ENCODE data around the gene ANKUB1. TPM values are rescaled to one million over a fixed set of nuclear protein-coding genes. Genes with fewer than 3 reads are reported as not detected.
A peak's percentile ranks its signal among the peaks of the same experiment; 100 is the strongest.
"Not testable (repeated sequence)": the region's sequence is repeated elsewhere in the genome, so short reads cannot be mapped to it uniquely, and the experiment has no call there.

The ANKUB1 gene
- total and polyA plus RNA-seq, 10 of the 15 experiments (the other 5 are each of a cell fraction or from before 2014, with no cell fraction given): 0.08 TPM; not detected in 9

- H3K4me3 ChIP-seq; in situ Hi-C loops (cut with MboI); BruUV-seq (replicated peaks); H3K36me3 ChIP-seq (ENCODE audit: control insufficient read depth in 2 of 2, insufficient read depth in 2 of 2, low read length in 1 of 2); POLR2A ChIA-PET; RAD21 ChIA-PET (ENCODE audit: unreplicated experiment); H3K27ac ChIP-seq (ENCODE audit: control insufficient read depth, insufficient read depth); SMC1A ChIA-PET (ENCODE audit: uncharacterized antibody, unreplicated experiment); H3K4me2 ChIP-seq (ENCODE audit: control insufficient read depth, insufficient read depth); CTCF ChIA-PET; H3K79me2 ChIP-seq (ENCODE audit: control insufficient read depth, insufficient read depth, low read length); H4K20me1 ChIP-seq (ENCODE audit: control insufficient read depth, insufficient read depth); H3K9ac ChIP-seq (ENCODE audit: control insufficient read depth, insufficient read depth, low read length); DNase-seq (ENCODE audit: low read depth, low spot score); FAIRE-seq; H2AFZ ChIP-seq (ENCODE audit: control insufficient read depth, low read depth, low read length); intact Hi-C loops (cut with micrococcal nuclease; ENCODE audit: unreplicated experiment); ATAC-seq; H3K27me3 ChIP-seq (replicated peaks in 1 of 2; ENCODE audit: control insufficient read depth in 2 of 2, insufficient read depth in 2 of 2, low read length in 1 of 2); H3K4me1 ChIP-seq (ENCODE audit: control insufficient read depth, insufficient read depth, low read length): not testable (repeated sequence)
- WGBS (ENCODE audit: insufficient coverage, insufficient replicate concordance, low lambda C conversion rate, missing lambda C conversion rate): 76% methylated on average over 3 of the region's 3 CpGs
- peak; percentile 83 for TF ChIP-seq MEF2B (IDR thresholded peaks at IDR 0.05; ENCODE audit: partially characterized antibody, poor library complexity, severe bottlenecking)
- H3K9me3 ChIP-seq (replicated peaks; ENCODE audit: control insufficient read depth, insufficient read depth, low read length): peaks cover 20% of the 10 kb centered on the region
Measured at GRCh38 chr3:149839469-149839868, 47.1 kb upstream of the ANKUB1 start.

- H3K27ac ChIP-seq (ENCODE audit: control insufficient read depth, insufficient read depth); in situ Hi-C loops (cut with MboI); FAIRE-seq; SMC1A ChIA-PET (ENCODE audit: uncharacterized antibody, unreplicated experiment); H3K4me1 ChIP-seq (ENCODE audit: control insufficient read depth, insufficient read depth, low read length); H3K4me2 ChIP-seq (ENCODE audit: control insufficient read depth, insufficient read depth); DNase-seq (ENCODE audit: low read depth, low spot score); H3K36me3 ChIP-seq (ENCODE audit: control insufficient read depth in 2 of 2, insufficient read depth in 2 of 2, low read length in 1 of 2); ATAC-seq; H3K9ac ChIP-seq (ENCODE audit: control insufficient read depth, insufficient read depth, low read length); H3K4me3 ChIP-seq; BruUV-seq (replicated peaks); H3K27me3 ChIP-seq (replicated peaks in 1 of 2; ENCODE audit: control insufficient read depth in 2 of 2, insufficient read depth in 2 of 2, low read length in 1 of 2); H2AFZ ChIP-seq (ENCODE audit: control insufficient read depth, low read depth, low read length); H4K20me1 ChIP-seq (ENCODE audit: control insufficient read depth, insufficient read depth); intact Hi-C loops (cut with micrococcal nuclease; ENCODE audit: unreplicated experiment); RAD21 ChIA-PET (ENCODE audit: unreplicated experiment); POLR2A ChIA-PET; H3K79me2 ChIP-seq (ENCODE audit: control insufficient read depth, insufficient read depth, low read length); CTCF ChIA-PET: not testable (repeated sequence)
- 84% methylated on average over 3 of the region's 3 CpGs for WGBS (ENCODE audit: insufficient coverage, insufficient replicate concordance, low lambda C conversion rate, missing lambda C conversion rate)
- peaks cover 24% of the 10 kb centered on the region for H3K9me3 ChIP-seq (replicated peaks; ENCODE audit: control insufficient read depth, insufficient read depth, low read length)
Measured at GRCh38 chr3:149838491-149838890, 46.1 kb upstream of the ANKUB1 start.

Data from GM12878 (cell line).